Measurements from ENCODE around the gene GRAMD4.

GRCh38 chr22:46707827-46708570 lies 87.8 kb downstream of the GRAMD4 start:
- TF ChIP-seq CTCF (conservative IDR thresholded peaks at IDR 0.05; ENCODE audit: low read depth, low read length), result no peak
- TF ChIP-seq EZH2 (IDR thresholded peaks at IDR 0.05; ENCODE audit: borderline replicate concordance, low read depth, low read length, poor library complexity, severe bottlenecking), result no peak
